SHP77 treated with DMSO at 0.1 percent for 48 hours (cell line): ENCODE measurements around the gene NEK6.

Experiments used
- DNase-seq: peaks from one replicate; lab custom pipeline; 2025; lab: John Stamatoyannopoulos, UW

Gene NEK6

GRCh38 chr9:124296796-124297550 is 39.2 kb downstream of the NEK6 start:
- DNase-seq: no peak

GRCh38 chr9:124297551-124297901 is 39.8 kb downstream of the NEK6 start:
- DNase-seq: no peak

- no peak for DNase-seq
These were observed 40.3 kb downstream of the NEK6 start for GRCh38 chr9:124297915-124298645.

GRCh38 chr9:124298646-124299235 is 41.0 kb downstream of the NEK6 start:
- no peak for DNase-seq

- no peak for DNase-seq
These were observed 41.9 kb downstream of the NEK6 start for GRCh38 chr9:124299515-124300090.

GRCh38 chr9:124300312-124300711 is 42.6 kb downstream of the NEK6 start:
- no peak for DNase-seq

- DNase-seq: no peak
These were observed 45.2 kb downstream of the NEK6 start for GRCh38 chr9:124302921-124303320.

GRCh38 chr9:124303762-124304161 is 46.0 kb downstream of the NEK6 start:
- DNase-seq: no peak

- DNase-seq: no peak
These were observed 46.5 kb downstream of the NEK6 start for GRCh38 chr9:124304285-124304684.

GRCh38 chr9:124306098-124306735 is 48.5 kb downstream of the NEK6 start:
- DNase-seq: no peak

- DNase-seq: no peak
These were observed 49.8 kb downstream of the NEK6 start for GRCh38 chr9:124307379-124308030.

GRCh38 chr9:124308606-124309491 is 51.1 kb downstream of the NEK6 start:
- DNase-seq: no peak

- DNase-seq: no peak
These were observed 51.9 kb downstream of the NEK6 start for GRCh38 chr9:124309667-124310084.

GRCh38 chr9:124311283-124311682 is 53.5 kb downstream of the NEK6 start:
- DNase-seq: no peak

- no peak for DNase-seq
These were observed 54.8 kb downstream of the NEK6 start for GRCh38 chr9:124312290-124313265.

- DNase-seq: no peak
These were observed 56.2 kb downstream of the NEK6 start for GRCh38 chr9:124313940-124314339.

GRCh38 chr9:124315882-124316281 is 58.1 kb downstream of the NEK6 start:
- DNase-seq: no peak

GRCh38 chr9:124320062-124320973 is 62.6 kb downstream of the NEK6 start:
- DNase-seq: no peak
